ENCODE results near the gene OR1Q1.
"Not testable (repeated sequence)": the region's sequence is repeated elsewhere in the genome, so short reads cannot be mapped to it uniquely, and the experiment has no call there.

OR1Q1 gene

GRCh38 chr9:122614362-122614761 is at the start of gene OR1Q1:
Gene OR1Q1, plus strand, starts transcription at chr9:122614738. Its CDS starts 0 bp downstream, at chr9:122614738.
- no peak for DNase-seq (ENCODE audit: low read depth)

- no peak for DNase-seq (ENCODE audit: low read depth)
These were observed 46.6 kb upstream of the OR1Q1 start for GRCh38 chr9:122567901-122568300.

- DNase-seq (ENCODE audit: low read depth): peak; percentile 8
These were observed 42.1 kb upstream of the OR1Q1 start for GRCh38 chr9:122572456-122572855.

- DNase-seq (ENCODE audit: low read depth): no peak
These were observed 34.7 kb upstream of the OR1Q1 start for GRCh38 chr9:122579874-122580273.

GRCh38 chr9:122580360-122580759 is 34.2 kb upstream of the OR1Q1 start:
- DNase-seq (ENCODE audit: low read depth): peak; percentile 3

GRCh38 chr9:122583284-122583683 is 31.3 kb upstream of the OR1Q1 start, which contains the start of gene OR1L8:
Gene OR1L8, minus strand, starts transcription at chr9:122583384. Its CDS starts 14,907 bp downstream, at chr9:122568477.
- not testable (repeated sequence) for DNase-seq (ENCODE audit: low read depth)

- DNase-seq (ENCODE audit: low read depth): no peak
These were observed 8.8 kb upstream of the OR1Q1 start for GRCh38 chr9:122605691-122606090.

GRCh38 chr9:122606587-122606986 is 8.0 kb upstream of the OR1Q1 start:
- no peak for DNase-seq (ENCODE audit: low read depth)

GRCh38 chr9:122609804-122610203 is 4.7 kb upstream of the OR1Q1 start:
- DNase-seq (ENCODE audit: low read depth): no peak

- no peak for DNase-seq (ENCODE audit: low read depth)
These were observed 5.5 kb downstream of the OR1Q1 start for GRCh38 chr9:122619996-122620395.

GRCh38 chr9:122642226-122642625 is 27.7 kb downstream of the OR1Q1 start:
- DNase-seq (ENCODE audit: low read depth): no peak

GRCh38 chr9:122656378-122656777 is 41.8 kb downstream of the OR1Q1 start:
- DNase-seq (ENCODE audit: low read depth): no peak

- no peak for DNase-seq (ENCODE audit: low read depth)
These were observed 43.0 kb downstream of the OR1Q1 start, which contains the start of gene OR1B1 for GRCh38 chr9:122657527-122657926. Gene OR1B1, minus strand, starts transcription at chr9:122657627.

GRCh38 chr9:122661416-122661815 is 46.9 kb downstream of the OR1Q1 start, which contains the start of gene OR1L1:
Gene OR1L1, plus strand, starts transcription at chr9:122661716. Its CDS starts 0 bp downstream, at chr9:122661716.
- DNase-seq (ENCODE audit: low read depth): no peak

Data from stromal cell of bone marrow (primary cell).